H1 (cell line): ENCODE measurements around the gene FXN. TPM values are rescaled to one million over a fixed set of nuclear protein-coding genes. Genes with fewer than 3 reads are reported as not detected.

Experiments used
- ASH2L ChIP-seq: fragments of 200-600, 300-600 bp; sonication (generic); IDR thresholded peaks from one replicate; pipeline ENCODE4 v1.7.1; 2017; ENCODE audit warnings: low read length
- CBX5 ChIP-seq: fragments of 300-800, 300-1000 bp; sonication (generic); IDR thresholded peaks from 2 replicates; pipeline ENCODE4 v1.7.1; 2016; ENCODE audit warnings: antibody characterized with exemption, low read length, low read depth
- CHD7 ChIP-seq: fragments of 300-600 bp; sonication (generic); IDR thresholded peaks from 2 replicates; pipeline ENCODE4 v1.7.1; 2012; ENCODE audit warnings: low read length, moderate library complexity, mild to moderate bottlenecking, inconsistent platforms; ENCODE audit not compliant: insufficient replicate concordance
- JUND ChIP-seq: IDR thresholded peaks from 2 replicates; pipeline ENCODE4 v1.6.1; 2011; ENCODE audit warnings: mild to moderate bottlenecking, improper control_type of control experiment, low read length
- SP2 ChIP-seq: IDR thresholded peaks from 2 replicates; pipeline ENCODE4 v1.6.1; 2012; ENCODE audit warnings: mild to moderate bottlenecking, low read length, inconsistent platforms
- SRF ChIP-seq: IDR thresholded peaks from 2 replicates; pipeline ENCODE4 v1.6.1; 2011; ENCODE audit warnings: mild to moderate bottlenecking, low read depth, low read length, moderate library complexity
- polyA plus RNA-seq, 7 experiments: library from polyadenylated mRNA; depleted of rRNA in 3 of 7; stranded (reverse) in 5 of 7; unstranded in 2 of 7; fragments of >200 nt in 5 of 7; fragments of 200-250 nt in 2 of 7; gene quantifications; 1 replicate in 5 of 7; 2 replicates in 1 of 7; 4 replicates in 1 of 7; pipeline versions ENCODE4 v1.2.1 to v1.2.3, GENCODE V29; 2011 to 2013; ENCODE audit warnings: missing spikeins in 2 of 7, mixed read lengths in 2 of 7
- total RNA-seq: library from RNA; stranded (reverse); fragmentation: NEBNext Ultra II Directional; extraction: Animal tissue kit (Norgen Biotek cat#: 25700); gene quantifications from 2 replicates; pipeline ENCODE4 v1.2.1, GENCODE V29; 2021

Gene FXN
- total and polyA plus RNA-seq, 2 of the 8 experiments (the other 6 are each of a cell fraction or from before 2014, with no cell fraction given), result 34.2 to 37.5 TPM

- TF ChIP-seq CHD7 (no peak), JUND (no peak), SRF (no peak), ASH2L (no peak), CBX5 (no peak), SP2 (no peak)
Measured at GRCh38 chr9:69078069-69078468, 42.5 kb downstream of the FXN start (continued).
